GM19035 (cell line): ENCODE data around the gene CLOCK.

Experiments used
- ATAC-seq: cut with Tn5 transposase; IDR thresholded peaks from one replicate; pipeline ENCODE4 v1.9.1; 2021; ENCODE audit not compliant: unreplicated experiment

The CLOCK gene

GRCh38 chr4:55435141-55435841 is 111.4 kb downstream of the CLOCK start:
- peak; percentile 51 for ATAC-seq

GRCh38 chr4:55431710-55432336 is 114.9 kb downstream of the CLOCK start:
- ATAC-seq, result no peak

- no peak for ATAC-seq
These were observed 121.9 kb downstream of the CLOCK start for GRCh38 chr4:55424791-55425190.

- ATAC-seq, result no peak
These were observed 130.5 kb downstream of the CLOCK start for GRCh38 chr4:55416176-55416575.

- ATAC-seq, result no peak
These were observed 135.1 kb downstream of the CLOCK start for GRCh38 chr4:55411621-55412020.

- ATAC-seq, result no peak
These were observed 136.3 kb downstream of the CLOCK start for GRCh38 chr4:55410431-55410830.

GRCh38 chr4:55409468-55410171 is 137.1 kb downstream of the CLOCK start:
- peak; percentile 74 for ATAC-seq

- ATAC-seq, result no peak
These were observed 138.9 kb downstream of the CLOCK start for GRCh38 chr4:55407764-55408163.

GRCh38 chr4:55407119-55407518 is 139.6 kb downstream of the CLOCK start:
- no peak for ATAC-seq

- no peak for ATAC-seq
These were observed 140.2 kb downstream of the CLOCK start for GRCh38 chr4:55406545-55406944.

- no peak for ATAC-seq
These were observed 141.6 kb downstream of the CLOCK start for GRCh38 chr4:55405073-55405472.

- ATAC-seq, result no peak
These were observed 147.1 kb downstream of the CLOCK start for GRCh38 chr4:55399581-55399980.

- ATAC-seq, result no peak
These were observed 147.7 kb downstream of the CLOCK start for GRCh38 chr4:55398966-55399365.

- ATAC-seq, result no peak
These were observed 148.2 kb downstream of the CLOCK start for GRCh38 chr4:55398461-55398860.

GRCh38 chr4:55397520-55398321 is 149.0 kb downstream of the CLOCK start:
- ATAC-seq, result no peak

GRCh38 chr4:55397126-55397436 is 149.6 kb downstream of the CLOCK start:
- no peak for ATAC-seq

GRCh38 chr4:55396308-55397125 is 150.2 kb downstream of the CLOCK start:
- ATAC-seq, result peak; percentile 36

GRCh38 chr4:55395529-55396307 is 151.0 kb downstream of the CLOCK start, which contains the start of gene TMEM165:
Gene TMEM165, plus strand, starts transcription at chr4:55395957. Its CDS starts 233 bp downstream, at chr4:55396190.
- ATAC-seq, result peak; percentile 93

- ATAC-seq, result peak; percentile 1
These were observed 151.5 kb downstream of the CLOCK start for GRCh38 chr4:55395218-55395528.
